ENCODE results near the gene FAHD2A.

The FAHD2A gene

GRCh38 chr2:95385570-95385984, 16.9 kb upstream of the FAHD2A start:
- DNase-seq (ENCODE audit: extremely low read depth, low read depth): no peak
- no peak for TF ChIP-seq CTCF (IDR thresholded peaks at IDR 0.05; ENCODE audit: low read depth, low read length, missing control alignments)
- H3K4me3 ChIP-seq (replicated peaks; ENCODE audit: low read depth, low read length): no peak overlapping the region

GRCh38 chr2:95386031-95386430, 16.5 kb upstream of the FAHD2A start:
- TF ChIP-seq CTCF (IDR thresholded peaks at IDR 0.05; ENCODE audit: low read depth, low read length, missing control alignments): no peak
- no peak overlapping the region for H3K4me3 ChIP-seq (replicated peaks; ENCODE audit: low read depth, low read length)
- no peak for DNase-seq (ENCODE audit: extremely low read depth, low read depth)

GRCh38 chr2:95387358-95387757, 15.2 kb upstream of the FAHD2A start:
- TF ChIP-seq CTCF (IDR thresholded peaks at IDR 0.05; ENCODE audit: low read depth, low read length, missing control alignments): no peak
- no peak for DNase-seq (ENCODE audit: extremely low read depth, low read depth)
- H3K4me3 ChIP-seq (replicated peaks; ENCODE audit: low read depth, low read length): no peak overlapping the region

GRCh38 chr2:95388091-95388692, 14.3 kb upstream of the FAHD2A start:
- no peak for TF ChIP-seq CTCF (IDR thresholded peaks at IDR 0.05; ENCODE audit: low read depth, low read length, missing control alignments)
- no peak overlapping the region for H3K4me3 ChIP-seq (replicated peaks; ENCODE audit: low read depth, low read length)
- DNase-seq (ENCODE audit: extremely low read depth, low read depth): no peak

GRCh38 chr2:95388856-95389244, 13.7 kb upstream of the FAHD2A start:
- DNase-seq (ENCODE audit: extremely low read depth, low read depth): no peak
- no peak overlapping the region for H3K4me3 ChIP-seq (replicated peaks; ENCODE audit: low read depth, low read length)
- no peak for TF ChIP-seq CTCF (IDR thresholded peaks at IDR 0.05; ENCODE audit: low read depth, low read length, missing control alignments)

- H3K4me3 ChIP-seq (replicated peaks; ENCODE audit: low read depth, low read length): no peak overlapping the region
- peak; percentile 99 for TF ChIP-seq CTCF (IDR thresholded peaks at IDR 0.05; ENCODE audit: low read depth, low read length, missing control alignments)
- DNase-seq (ENCODE audit: extremely low read depth, low read depth): peak; percentile 24
Measured at GRCh38 chr2:95389245-95390119, 13.0 kb upstream of the FAHD2A start.

All from HFF-Myc (cell line).